Adrenal gland (tissue), 5 donors: ENCODE data around the gene PTDSS2.

ENCODE experiments used
- CTCF ChIP-seq, 6 experiments: fragments of 450-650 bp in 4 of 6; fragments of 200-600 bp in 2 of 6; sonication (generic) in 1 of 6; IDR thresholded peaks; 1 replicate in 5 of 6; 2 replicates in 1 of 6; pipeline versions ENCODE4 v1.5.1 to v1.8.0; 2016 to 2021; ENCODE audit warnings: antibody characterized with exemption in 6 of 6, mild to moderate bottlenecking in 2 of 6, moderate library complexity in 1 of 6
- POLR2A ChIP-seq, 2 donors: fragments of 450-650 bp; IDR thresholded peaks; one replicate each; pipeline ENCODE4 v1.6.1; 2017; ENCODE audit warnings: antibody characterized with exemption in 2 of 2, mild to moderate bottlenecking in 2 of 2, moderate library complexity in 1 of 2
- donor health status: DM: no; HTN: no; CAD: no.

GRCh38 chr11:454801-455565 lies 4.9 kb downstream of the PTDSS2 start:
- TF ChIP-seq CTCF (IDR thresholded peaks at IDR 0.05), result no peak
- no peak for TF ChIP-seq POLR2A (IDR thresholded peaks at IDR 0.05)
